Hematopoietic multipotent progenitor cell treated with erythropoietin and hydrocortisone succinate and interleukin-3 and kit ligand, for 8 days (in vitro differentiated cells): ENCODE results near the gene HOPX.
"Not testable (repeated sequence)": the region's sequence is repeated elsewhere in the genome, so short reads cannot be mapped to it uniquely, and the experiment has no call there.

Experiments
- DNase-seq: peaks from one replicate; pipeline ENCODE4 v3.0.0-alpha.2; 2015

The HOPX gene

DNA sequence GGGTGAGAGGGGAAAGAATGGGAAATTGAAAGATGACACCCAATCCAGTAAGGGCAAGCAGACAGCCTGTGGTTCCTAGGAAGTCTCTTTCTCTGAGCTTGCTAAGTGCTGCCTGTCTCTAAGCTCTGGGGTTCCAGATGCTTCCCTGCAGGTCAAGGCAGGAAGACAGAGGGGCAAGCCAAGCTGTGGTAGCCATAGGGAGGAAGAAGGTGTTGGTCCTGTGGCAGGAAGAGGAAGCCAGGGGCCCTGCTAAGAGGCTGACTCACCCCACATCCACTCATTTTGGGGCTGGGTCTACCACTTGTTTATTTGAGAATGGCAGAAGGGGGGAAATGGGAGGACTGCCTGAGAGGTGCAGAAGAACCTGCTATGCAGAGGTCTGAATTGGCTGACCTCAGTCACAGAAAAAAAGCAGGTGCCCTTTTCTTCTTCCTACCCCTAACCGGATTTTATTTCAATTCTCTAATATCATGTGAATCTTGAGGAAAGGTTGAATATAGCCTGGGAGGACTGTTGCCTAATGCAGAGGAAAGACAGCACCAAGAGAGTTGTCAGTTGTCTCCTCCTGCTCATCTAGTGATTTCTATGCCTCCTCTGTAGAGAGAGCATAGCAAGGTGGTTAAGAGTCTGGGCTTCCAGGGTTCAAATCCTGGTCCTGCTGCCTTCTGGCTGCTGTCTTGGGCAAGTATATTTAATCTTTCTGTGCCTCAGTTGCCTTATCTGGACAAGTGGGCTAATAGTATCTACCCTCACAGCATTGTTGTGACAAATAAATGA, 27.4 kb downstream of the HOPX start:
- DNase-seq, result no peak

DNA sequence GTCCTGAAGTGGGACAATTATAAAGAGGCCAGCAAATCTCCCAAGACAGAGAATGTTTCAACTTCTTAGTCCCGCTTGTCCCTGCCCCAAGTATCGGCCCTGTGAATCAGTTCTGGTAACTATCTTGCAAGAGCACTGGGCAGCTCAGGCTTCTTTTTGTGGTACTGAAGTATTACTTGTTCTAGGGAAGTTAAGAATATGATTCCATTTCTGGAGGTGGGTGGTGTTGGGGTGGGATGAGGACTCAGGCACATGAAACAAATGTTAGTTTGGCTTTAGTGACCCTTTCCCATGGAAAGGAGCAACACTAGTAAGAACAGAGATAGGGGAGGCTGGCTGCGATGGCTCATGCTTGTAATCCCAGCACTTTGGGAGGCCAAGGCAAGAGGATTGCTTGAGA, 28.9 kb downstream of the HOPX start:
- no peak for DNase-seq

GRCh38 chr4:56651056-56651350, 30.1 kb downstream of the HOPX start:
- DNase-seq, result no peak

GRCh38 chr4:56650262-56651055, 30.6 kb downstream of the HOPX start:
- no peak for DNase-seq

DNA sequence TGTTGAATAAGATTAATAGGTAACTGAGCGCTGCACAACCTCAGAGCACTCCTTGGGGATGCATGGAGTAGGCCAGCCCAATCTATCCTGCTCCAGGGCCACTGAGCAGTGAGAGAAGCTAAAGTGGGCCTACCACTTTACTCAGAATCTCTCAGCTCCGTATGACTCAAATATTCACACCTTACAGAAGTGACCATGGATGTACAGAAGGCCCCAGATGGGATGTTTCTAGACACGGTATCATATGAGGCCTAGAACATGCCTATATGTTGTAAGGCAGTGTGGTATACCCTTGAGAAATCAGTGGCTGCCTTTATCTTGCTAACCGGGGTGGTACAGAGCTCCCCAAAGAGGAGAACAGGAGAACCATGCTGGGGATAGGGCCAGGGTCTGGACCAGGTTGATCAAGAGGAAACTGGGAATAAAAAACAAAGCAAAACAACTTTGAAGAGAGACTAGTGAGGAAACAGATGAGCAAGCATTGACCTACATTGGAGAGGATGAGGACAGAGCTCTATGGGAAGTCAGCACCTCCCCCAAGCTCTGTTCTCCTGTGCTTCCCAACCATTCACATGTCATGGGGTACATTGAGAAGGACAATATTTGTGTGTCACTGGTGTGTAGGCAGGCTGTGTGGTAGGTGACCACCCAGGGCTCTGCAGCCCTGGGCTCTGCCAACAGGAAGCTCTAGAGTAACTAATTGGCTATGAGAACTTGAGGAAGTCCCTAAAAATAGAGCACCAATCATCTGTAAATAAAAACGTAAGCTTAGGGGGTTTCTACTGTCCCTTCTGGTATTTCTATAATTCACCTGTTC, 31.4 kb downstream of the HOPX start:
- DNase-seq, result no peak

DNA sequence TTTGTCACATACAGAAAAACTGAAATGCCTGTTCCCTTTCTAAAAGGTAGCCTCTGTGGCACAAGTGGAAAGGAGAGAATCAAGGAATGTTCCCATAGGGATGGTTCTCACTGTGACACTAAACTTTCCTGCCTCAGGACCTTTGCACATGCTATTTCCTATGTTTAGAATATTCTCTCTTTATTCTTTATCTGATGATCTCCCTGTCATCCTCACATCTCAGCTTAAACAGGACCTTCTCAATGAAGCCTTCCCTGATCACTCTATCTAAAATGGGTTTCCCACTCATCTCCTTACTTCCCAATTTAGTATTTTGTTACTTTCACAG, 32.3 kb downstream of the HOPX start:
- DNase-seq, result no peak

DNA sequence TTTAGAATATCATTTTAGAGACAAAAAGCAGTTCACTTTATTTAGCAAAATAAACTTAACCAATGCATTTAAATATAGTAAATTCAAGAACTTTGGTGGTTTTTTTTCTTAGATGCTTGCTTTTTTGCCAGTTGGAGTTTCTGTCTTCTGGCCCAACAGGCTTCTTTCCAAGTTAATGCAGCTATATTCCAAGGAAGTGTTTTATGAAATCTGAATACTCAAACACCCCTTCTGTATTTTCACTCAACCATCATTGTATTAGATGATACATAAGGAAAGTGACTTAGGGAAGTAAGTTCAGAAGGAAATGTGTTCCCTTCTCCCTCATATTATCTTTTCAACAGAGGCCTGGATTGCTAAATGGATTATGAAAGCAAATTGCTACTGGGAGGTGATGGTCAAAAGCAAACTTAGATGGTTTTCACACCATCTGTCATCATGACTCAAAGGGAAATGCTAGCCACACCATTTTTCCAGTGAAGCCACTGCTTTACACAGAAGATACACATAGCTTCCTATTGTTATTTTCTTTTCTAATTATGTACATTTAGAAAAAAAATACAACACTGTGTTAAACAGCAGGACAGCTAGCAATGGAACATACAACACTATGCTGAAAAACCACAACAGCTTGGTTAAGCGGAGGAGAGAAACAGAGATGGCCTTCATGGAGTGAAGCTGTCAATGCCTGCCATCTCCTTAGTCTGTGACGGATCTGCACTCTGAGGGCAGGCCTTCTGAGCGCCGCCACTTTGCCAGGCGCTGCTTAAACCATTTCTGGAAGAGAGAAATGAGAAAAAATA, 32.9 kb downstream of the HOPX start:
- no peak for DNase-seq

GRCh38 chr4:56646341-56646740, 34.8 kb downstream of the HOPX start:
- DNase-seq, result no peak

GRCh38 chr4:56643596-56643995, 37.5 kb downstream of the HOPX start:
- DNase-seq, result no peak

DNA sequence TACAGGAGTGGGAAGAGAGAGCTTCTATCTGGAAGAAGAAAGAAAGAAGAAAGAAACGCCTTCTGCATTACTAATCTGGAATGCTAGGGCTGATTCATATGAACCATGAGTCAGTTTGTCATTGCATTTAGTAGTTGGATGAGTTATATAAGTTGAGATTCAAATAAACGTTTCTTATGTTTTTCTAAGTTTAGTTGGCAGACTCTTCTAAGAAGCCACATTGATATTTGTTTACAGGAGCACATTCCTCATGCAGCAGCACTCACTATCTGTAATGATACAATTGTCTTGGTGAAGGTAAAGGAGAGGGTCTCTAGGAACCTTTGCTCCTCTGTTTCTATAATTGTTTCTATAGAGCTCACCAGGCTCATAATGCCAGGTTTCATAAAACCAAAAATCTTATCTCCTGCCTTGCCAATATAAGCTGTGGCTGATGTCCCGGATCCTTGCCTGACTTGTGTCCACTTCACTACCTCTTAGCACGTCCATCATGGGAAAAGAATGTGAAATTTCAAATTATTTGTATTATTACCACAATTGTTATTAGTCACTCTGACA, 39.5 kb downstream of the HOPX start:
- DNase-seq, result no peak

GRCh38 chr4:56640621-56641493, 40.2 kb downstream of the HOPX start:
- DNase-seq, result no peak

GRCh38 chr4:56637791-56638190, 43.3 kb downstream of the HOPX start:
- DNase-seq, result no peak

DNA sequence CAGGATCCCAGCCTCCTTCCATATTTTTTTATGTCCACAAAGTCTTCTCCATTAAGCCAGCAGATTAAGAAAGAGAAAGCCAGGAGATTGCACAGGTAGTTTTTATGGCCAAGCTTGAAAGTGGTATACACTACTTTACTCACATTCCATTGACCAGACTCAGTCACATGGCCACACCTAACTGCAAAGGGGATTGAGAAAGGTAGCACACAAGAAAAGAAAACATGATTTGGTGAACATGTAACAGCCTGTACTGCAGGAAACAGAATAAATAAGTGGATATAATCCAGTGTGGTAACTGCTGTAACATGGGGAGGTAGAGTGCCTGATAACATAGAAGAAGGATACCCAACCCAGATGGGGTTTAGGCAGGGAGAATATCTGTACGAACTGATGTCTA, 43.9 kb downstream of the HOPX start:
- no peak for DNase-seq

DNA sequence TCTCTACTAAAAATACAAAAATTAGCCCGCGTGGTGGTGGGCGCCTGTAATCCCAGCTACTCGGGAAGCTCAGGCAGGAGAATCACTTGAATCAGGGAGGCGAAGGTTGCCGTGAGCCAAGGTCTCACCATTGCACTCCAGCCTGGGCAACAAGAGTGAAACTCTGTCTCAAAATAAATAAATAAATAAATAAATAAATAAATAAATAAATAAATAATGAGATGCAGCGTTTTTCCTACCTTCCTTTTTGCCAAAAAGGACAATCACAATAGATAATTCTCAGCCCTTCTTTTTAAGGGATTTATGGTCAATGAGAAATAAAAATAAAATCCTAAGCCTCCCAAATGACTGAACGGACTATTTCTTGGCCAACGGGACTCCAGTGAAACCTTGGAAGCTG, 46.1 kb downstream of the HOPX start:
- not testable (repeated sequence) for DNase-seq

DNA sequence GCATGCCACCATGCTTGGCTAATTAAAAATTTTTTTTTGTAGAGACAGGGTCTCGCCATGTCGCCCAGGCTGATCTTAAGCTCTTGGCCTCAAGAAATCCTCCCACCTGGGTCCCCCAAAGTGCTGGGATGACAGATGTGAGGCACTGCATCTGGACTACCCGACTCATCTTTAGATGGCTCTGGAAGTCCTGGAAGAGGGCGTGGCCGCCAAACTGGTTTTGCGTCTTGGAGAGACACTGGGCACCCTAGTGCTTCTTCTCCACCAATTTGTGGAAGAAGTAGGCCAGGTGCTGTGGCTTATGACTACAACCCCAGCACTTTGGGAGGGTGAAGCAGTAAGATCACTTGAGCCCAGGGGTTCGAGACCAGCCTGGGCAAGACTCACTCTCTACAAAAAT, 47.6 kb downstream of the HOPX start:
- no peak for DNase-seq

DNA sequence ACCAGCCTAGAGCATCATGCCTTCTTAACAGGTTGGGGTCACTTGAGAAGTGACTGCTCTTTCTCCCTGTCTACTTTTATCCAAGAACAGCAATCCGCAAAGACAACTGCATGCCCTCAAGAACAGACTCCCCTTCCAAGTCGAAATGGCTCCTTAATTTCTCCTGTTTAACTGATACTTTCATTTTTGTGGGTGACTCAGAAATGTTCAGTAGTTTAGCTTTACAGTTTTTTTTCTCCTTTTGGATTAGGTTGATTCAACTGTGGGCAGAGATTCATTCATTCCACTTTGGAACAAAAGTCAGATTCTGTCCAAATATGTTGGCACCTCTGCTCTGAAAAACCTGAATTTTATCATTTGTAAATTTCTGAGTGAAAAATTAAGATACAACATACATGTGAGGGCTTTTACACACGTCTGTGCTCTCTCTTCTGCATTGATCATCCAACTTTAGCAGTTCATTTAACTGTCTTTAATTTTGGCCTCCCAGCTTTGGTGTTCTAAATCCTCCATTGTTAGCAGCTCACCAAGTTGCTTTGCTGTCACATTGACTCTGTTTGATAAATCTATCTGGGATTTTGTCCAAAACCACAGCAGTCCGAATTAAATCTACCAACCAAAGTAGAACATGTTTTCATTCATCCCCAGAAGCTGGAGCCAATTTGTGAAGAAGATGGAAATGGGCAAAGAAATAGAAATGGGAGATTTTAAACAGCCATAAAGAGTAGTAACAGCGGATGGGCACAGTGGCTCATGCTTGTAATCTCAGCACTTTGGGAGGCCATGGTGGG, 50.0 kb downstream of the HOPX start:
- DNase-seq, result no peak

- no peak for DNase-seq
Observed at GRCh38 chr4:56628592-56628991, 52.5 kb downstream of the HOPX start.

- no peak for DNase-seq
Observed at GRCh38 chr4:56627985-56628384, 53.1 kb downstream of the HOPX start.

DNA sequence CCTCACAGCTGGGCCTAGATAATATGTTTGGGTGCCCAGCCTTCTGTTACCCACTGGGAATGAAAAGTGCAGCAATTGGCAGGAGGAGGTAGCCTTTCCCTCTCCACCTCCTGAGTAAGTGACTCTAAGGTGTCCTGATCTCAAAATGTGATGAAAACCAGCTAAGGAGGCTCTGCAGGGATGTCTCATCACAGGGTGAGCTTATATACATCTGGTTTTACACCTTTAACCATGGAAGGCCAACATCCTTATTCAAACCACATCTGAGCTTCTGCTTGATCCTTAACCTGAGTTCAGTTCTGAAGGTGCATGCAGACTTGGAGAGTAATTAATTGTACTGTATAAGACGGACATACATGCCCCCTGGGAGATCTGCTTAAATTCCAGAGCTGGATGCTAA, 53.7 kb downstream of the HOPX start:
- DNase-seq, result no peak

- DNase-seq, result no peak
Observed at GRCh38 chr4:56626963-56627362, 54.1 kb downstream of the HOPX start.

GRCh38 chr4:56626420-56626819, 54.7 kb downstream of the HOPX start:
- no peak for DNase-seq
